Measurements from ENCODE around the gene MGLL. TPM values are rescaled to one million over a fixed set of nuclear protein-coding genes. Genes with fewer than 3 reads are reported as not detected.

MGLL gene
- total and polyA plus RNA-seq, 8 donors: 3.3 to 11.4 (median 6.6) TPM

GRCh38 chr3:127739347-127740135 is 82.8 kb downstream of the MGLL start:
- H3K9me3 ChIP-seq: no peaks in the 10 kb centered on the region
- H3K4me1 ChIP-seq: peaks cover 0 to 13% (median 0%) of the 10 kb centered on the region in 3 donors
- H3K4me3 ChIP-seq: no peak overlapping the region
- TF ChIP-seq, protein P1, sequence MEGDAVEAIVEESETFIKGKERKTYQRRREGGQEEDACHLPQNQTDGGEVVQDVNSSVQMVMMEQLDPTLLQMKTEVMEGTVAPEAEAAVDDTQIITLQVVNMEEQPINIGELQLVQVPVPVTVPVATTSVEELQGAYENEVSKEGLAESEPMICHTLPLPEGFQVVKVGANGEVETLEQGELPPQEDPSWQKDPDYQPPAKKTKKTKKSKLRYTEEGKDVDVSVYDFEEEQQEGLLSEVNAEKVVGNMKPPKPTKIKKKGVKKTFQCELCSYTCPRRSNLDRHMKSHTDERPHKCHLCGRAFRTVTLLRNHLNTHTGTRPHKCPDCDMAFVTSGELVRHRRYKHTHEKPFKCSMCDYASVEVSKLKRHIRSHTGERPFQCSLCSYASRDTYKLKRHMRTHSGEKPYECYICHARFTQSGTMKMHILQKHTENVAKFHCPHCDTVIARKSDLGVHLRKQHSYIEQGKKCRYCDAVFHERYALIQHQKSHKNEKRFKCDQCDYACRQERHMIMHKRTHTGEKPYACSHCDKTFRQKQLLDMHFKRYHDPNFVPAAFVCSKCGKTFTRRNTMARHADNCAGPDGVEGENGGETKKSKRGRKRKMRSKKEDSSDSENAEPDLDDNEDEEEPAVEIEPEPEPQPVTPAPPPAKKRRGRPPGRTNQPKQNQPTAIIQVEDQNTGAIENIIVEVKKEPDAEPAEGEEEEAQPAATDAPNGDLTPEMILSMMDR (IDR thresholded peaks at IDR 0.05): no peak
- no peak overlapping the region for H3K27ac ChIP-seq
- intact Hi-C loops (cut with DNase I): no loop called here
- H3K27me3 ChIP-seq: no peaks in the 10 kb centered on the region
- WGBS, 2 donors: 80 to 88% methylated on average over 12 of the region's 12 CpGs
- ATAC-seq: no peak
- DNase-seq: no peak
- no peaks in the 10 kb centered on the region for H3K36me3 ChIP-seq
- FAIRE-seq: no peak

DNA sequence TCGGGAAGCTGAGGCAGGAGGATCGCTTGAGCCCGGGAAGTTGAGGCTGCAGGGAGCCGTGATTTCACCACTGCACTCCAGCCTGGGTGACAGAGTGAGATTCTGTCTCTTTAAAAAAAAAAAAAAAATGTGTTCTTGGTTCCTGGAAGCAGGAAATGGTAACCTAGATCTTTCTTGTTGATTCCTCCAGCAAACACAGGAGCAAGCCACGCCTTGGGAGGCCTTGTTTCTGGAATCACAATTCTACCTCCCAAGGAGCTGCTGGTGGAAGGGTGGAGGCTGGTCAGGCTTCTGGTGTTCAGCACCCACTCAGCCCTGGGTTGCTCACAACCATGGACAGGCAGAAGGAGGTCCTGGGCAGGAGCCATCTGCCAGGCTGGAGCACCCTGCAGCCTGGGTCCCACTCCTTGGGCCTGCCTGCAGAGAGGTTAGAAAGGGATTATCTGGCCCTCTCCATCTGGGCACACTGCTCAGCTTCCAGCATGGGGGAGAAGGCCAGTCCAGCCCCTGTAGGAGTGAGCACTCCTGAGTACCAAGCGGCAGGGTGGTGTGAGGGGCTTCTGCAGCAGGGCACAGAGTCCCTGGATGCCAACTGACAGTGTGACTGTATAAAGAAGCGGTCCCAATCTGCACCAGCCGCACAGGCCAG is 84.0 kb downstream of the MGLL start:
- DNase-seq: peak in 1 of 6 donors; percentile 40
- Histone ChIP-seq H3K36me3 (no peaks in the 10 kb centered on the region), H3K4me3 (no peak overlapping the region), H3K4me1 (peaks cover 0 to 13% (median 0%) of the 10 kb centered on the region in 3 donors), H3K9me3 (no peaks in the 10 kb centered on the region), H3K27me3 (no peaks in the 10 kb centered on the region), H3K27ac (no peak overlapping the region)
- WGBS, 2 donors: 88 to 93% methylated on average over 8 of the region's 8 CpGs
- intact Hi-C loops (cut with DNase I): no loop called here
- TF ChIP-seq, protein P1 (IDR thresholded peaks at IDR 0.05): no peak
- no peak for FAIRE-seq
- ATAC-seq: peak; percentile 23 to 63 (median 55)

- H3K4me1 ChIP-seq: peaks cover 0 to 13% (median 0%) of the 10 kb centered on the region in 3 donors
- no peak for ATAC-seq
- intact Hi-C loops (cut with DNase I): no loop called here
- DNase-seq: no peak
- no peak for FAIRE-seq
- TF ChIP-seq, protein P1 (IDR thresholded peaks at IDR 0.05): no peak
- no peaks in the 10 kb centered on the region for H3K36me3 ChIP-seq
- H3K4me3 ChIP-seq: no peak overlapping the region
- 93 to 97% methylated on average over 10 of the region's 10 CpGs for WGBS, 2 donors
- H3K27ac ChIP-seq: peak overlapping the region in 1 of 4 donors; percentile 4
- no peaks in the 10 kb centered on the region for H3K27me3 ChIP-seq
- H3K9me3 ChIP-seq: no peaks in the 10 kb centered on the region
Observed at GRCh38 chr3:127736801-127737539, 85.3 kb downstream of the MGLL start.

DNA sequence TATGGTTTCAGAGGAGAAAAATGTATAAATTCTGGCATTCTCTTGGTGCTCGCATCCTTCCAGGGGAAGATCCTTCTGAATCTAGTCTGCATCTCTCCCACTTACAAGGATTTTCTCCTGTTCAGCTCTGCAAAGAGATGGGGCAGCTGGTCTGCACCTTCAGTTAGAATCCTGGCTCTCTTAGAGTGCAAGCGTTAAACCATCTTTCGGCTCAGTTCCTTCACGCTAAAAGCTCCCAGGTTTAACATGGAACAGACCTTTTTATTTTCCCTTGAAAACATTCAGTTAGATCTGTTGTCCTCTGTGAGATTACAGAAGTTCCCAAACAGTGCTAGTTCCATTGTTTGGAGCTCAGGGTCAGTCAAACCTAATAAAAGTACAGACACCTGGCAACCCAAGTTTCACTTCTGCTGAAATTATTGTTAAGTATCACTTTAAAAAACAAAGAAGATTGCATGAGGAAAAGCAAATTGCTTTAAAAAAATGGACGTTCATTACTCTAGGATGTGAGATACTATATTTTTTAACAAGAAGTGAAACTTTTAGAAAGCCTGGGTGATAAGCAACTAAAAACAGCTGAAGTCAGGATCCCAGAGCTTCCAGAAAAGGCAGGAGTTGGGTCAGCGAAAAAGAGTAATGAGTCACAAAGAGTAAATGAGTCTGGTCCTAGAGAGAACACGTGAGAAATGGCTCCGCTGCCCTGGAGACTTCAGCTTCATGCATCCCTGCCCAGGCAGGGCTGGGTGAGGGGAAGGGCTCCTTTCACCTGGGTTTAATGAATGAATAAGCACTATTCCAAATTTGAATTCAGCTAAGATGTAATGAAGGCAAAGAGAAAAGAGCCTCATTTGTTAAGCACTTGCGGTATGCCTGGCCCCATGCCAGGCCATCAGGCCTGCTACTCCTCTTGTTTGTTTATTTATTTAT is 86.3 kb downstream of the MGLL start:
- ATAC-seq (peak in 3 of 4 donors; percentile 59 to 70 (median 66)), DNase-seq (no peak), FAIRE-seq (no peak)
- H3K4me3 ChIP-seq: no peak overlapping the region
- intact Hi-C loops (cut with DNase I): no loop called here
- 61 to 62% methylated on average over 9 of the region's 9 CpGs for WGBS, 2 donors
- peak overlapping the region in 1 of 4 donors; percentile 10 for H3K27ac ChIP-seq
- H3K4me1 ChIP-seq: peaks cover 0 to 13% (median 0%) of the 10 kb centered on the region in 3 donors
- TF ChIP-seq, protein P1 (IDR thresholded peaks at IDR 0.05): no peak
- no peaks in the 10 kb centered on the region for H3K9me3 ChIP-seq
- H3K27me3 ChIP-seq: no peaks in the 10 kb centered on the region
- no peaks in the 10 kb centered on the region for H3K36me3 ChIP-seq

Data from pancreas (tissue), 10 donors.